ENCODE data around the gene KLHL29. TPM values are rescaled to one million over a fixed set of nuclear protein-coding genes. Genes with fewer than 3 reads are reported as not detected.

The KLHL29 gene
- total and polyA plus RNA-seq, 2 of the 13 experiments (the other 11 are each of a cell fraction or from before 2014, with no cell fraction given) = 0.01 TPM; not detected in 1

DNA sequence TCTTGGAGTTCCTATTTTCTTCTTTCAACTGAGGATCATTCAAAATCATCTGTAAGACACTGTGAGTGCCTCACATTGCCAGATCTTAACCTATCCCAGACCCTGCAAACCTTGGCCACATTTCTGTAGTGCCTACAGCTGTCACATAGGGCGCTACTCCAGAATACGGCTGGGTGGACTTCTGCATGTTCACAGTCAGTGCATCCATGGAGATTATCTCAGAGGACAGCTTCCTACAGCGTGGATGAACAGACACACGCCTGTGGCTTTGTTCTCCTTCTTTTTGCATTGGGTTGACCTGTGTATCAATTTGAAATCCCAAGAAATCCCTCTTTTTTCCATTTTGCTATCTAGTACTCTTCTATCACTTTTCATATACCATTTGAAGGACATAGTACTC, 1.9 kb upstream of the KLHL29 start:
- no peaks in the 10 kb centered on the region for H3K4me1 ChIP-seq (ENCODE audit: insufficient read depth, low read length)
- H3K4me3 ChIP-seq (replicated peaks in 1 of 3; ENCODE audit: insufficient read depth in 1 of 3, low read depth in 2 of 3, low read length in 3 of 3) = no peak overlapping the region
- no peak overlapping the region for H3K9ac ChIP-seq (ENCODE audit: insufficient read depth, low read depth, low read length)
- WGBS (ENCODE audit: low lambda C conversion rate) = 54% methylated on average over 4 of the region's 4 CpGs
- H3K27me3 ChIP-seq (ENCODE audit: control insufficient read depth in 1 of 2, insufficient read depth in 2 of 2, low read length in 2 of 2) = peaks cover 17 to 64% of the 10 kb centered on the region in 2 experiments; a peak in 4 of 5 replicates
- FAIRE-seq (no peak), DNase-seq (ENCODE audit: low spot score) (no peak), ATAC-seq (no peak)
- CTCF ChIA-PET (ENCODE audit: low intra/inter-chr PET ratio, low total read pairs) = no interaction called here
- intact Hi-C loops (cut with micrococcal nuclease; ENCODE audit: unreplicated experiment) (no loop called here), in situ Hi-C loops (cut with HindIII; ENCODE audit: extremely low pct_ligation_motif_present, low pct_unique_long_range_greater_than_20kb) (no loop called here)
- no TSS peak for BruUV-seq (replicated peaks)
- H3K27ac ChIP-seq (ENCODE audit: extremely low read length, insufficient read depth, low read length) = no peak overlapping the region
- no peaks in the 10 kb centered on the region for H3K9me3 ChIP-seq (ENCODE audit: low read length)
- H3K4me2 ChIP-seq (ENCODE audit: low read depth, low read length) = no peak overlapping the region
- POLR2A ChIA-PET = no interaction called here
- peaks cover 3% of the 10 kb centered on the region; the same call in 1 of the 2 replicates for H4K20me1 ChIP-seq (ENCODE audit: insufficient read depth, low read length)
- no peaks in the 10 kb centered on the region for H3K36me3 ChIP-seq (replicated peaks in 1 of 2; ENCODE audit: control insufficient read depth in 1 of 2, insufficient read depth in 2 of 2, low read length in 2 of 2)
- no peaks in the 10 kb centered on the region for H3K79me2 ChIP-seq (ENCODE audit: insufficient read depth, low read length)
- TF ChIP-seq ARID2 (CRISPR knock-in tag; IDR thresholded peaks at IDR 0.05; ENCODE audit: borderline replicate concordance) = no peak
- TF ChIP-seq ZFP37 (CRISPR knock-in tag; IDR thresholded peaks at IDR 0.05; ENCODE audit: borderline replicate concordance) = no peak
- TF ChIP-seq KDM2A (CRISPR knock-in tag; IDR thresholded peaks at IDR 0.05; ENCODE audit: borderline replicate concordance, low read depth) = no peak
- TF ChIP-seq, protein P1, sequence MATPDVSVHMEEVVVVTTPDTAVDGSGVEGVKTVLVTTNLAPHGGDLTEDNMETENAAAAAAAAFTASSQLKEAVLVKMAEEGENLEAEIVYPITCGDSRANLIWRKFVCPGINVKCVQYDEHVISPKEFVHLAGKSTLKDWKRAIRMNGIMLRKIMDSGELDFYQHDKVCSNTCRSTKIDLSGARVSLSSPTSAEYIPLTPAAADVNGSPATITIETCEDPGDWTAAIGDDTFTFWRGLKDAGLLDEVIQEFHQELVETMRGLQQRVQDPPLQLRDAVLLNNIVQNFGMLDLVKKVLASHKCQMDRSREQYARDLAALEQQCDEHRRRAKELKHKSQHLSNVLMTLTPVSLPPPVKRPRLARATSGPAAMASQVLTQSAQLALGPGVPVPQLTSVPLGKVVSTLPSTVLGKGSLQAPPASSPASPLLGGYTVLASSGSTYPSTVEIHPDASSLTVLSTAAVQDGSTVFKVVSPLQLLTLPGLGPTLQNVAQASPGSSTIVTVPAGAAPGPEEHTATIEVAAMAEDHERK (CRISPR knock-in tag; IDR thresholded peaks at IDR 0.05; ENCODE audit: low read depth) = no peak
- no peak overlapping the region for H2AFZ ChIP-seq (ENCODE audit: low read length)

DNA sequence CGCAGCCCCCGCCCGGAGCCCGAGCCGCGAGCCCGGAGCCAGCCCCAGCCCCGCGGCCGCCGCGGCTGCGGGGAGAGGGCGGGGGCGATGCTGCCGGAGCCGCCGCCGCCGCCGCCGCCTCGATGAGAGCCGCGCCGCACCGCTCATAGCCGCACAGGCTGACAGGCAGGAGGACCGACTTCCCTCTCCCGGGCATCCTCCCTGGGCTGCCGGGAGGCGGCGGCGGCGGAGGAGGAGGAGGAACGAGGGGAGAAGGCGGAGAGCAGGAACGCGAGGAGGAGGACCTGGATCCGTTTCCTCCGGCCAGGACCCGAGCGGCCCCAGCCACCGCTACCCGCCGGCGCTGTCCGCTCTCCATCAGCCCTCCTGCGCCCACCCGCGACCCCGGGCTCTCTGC, 370 bp downstream of the KLHL29 start:
- intact Hi-C loops (cut with micrococcal nuclease; ENCODE audit: unreplicated experiment) = no loop called here
- ChIA-PET POLR2A (no interaction called here), CTCF (ENCODE audit: low intra/inter-chr PET ratio, low total read pairs) (no interaction called here)
- Histone ChIP-seq H3K9me3 (ENCODE audit: low read length) (no peaks in the 10 kb centered on the region), H3K4me3 (replicated peaks in 1 of 3; ENCODE audit: insufficient read depth in 1 of 3, low read depth in 2 of 3, low read length in 3 of 3) (peak overlapping the region in 2 of 3 experiments; percentile 33 to 52; a peak in 2 of 6 replicates), H3K4me2 (ENCODE audit: low read depth, low read length) (peak overlapping the region; percentile 54), H4K20me1 (ENCODE audit: insufficient read depth, low read length) (peaks cover 3% of the 10 kb centered on the region; the same call in 1 of the 2 replicates), H3K9ac (ENCODE audit: insufficient read depth, low read depth, low read length) (no peak overlapping the region), H3K27me3 (ENCODE audit: control insufficient read depth in 1 of 2, insufficient read depth in 2 of 2, low read length in 2 of 2) (peaks cover 17 to 79% of the 10 kb centered on the region in 2 experiments; a peak in 4 of 5 replicates), H3K4me1 (ENCODE audit: insufficient read depth, low read length) (no peaks in the 10 kb centered on the region), H3K36me3 (replicated peaks in 1 of 2; ENCODE audit: control insufficient read depth in 1 of 2, insufficient read depth in 2 of 2, low read length in 2 of 2) (no peaks in the 10 kb centered on the region), H2AFZ (ENCODE audit: low read length) (no peak overlapping the region), H3K27ac (ENCODE audit: extremely low read length, insufficient read depth, low read length) (no peak overlapping the region), H3K79me2 (ENCODE audit: insufficient read depth, low read length) (no peaks in the 10 kb centered on the region)
- no TSS peak for BruUV-seq (replicated peaks)
- in situ Hi-C loops (cut with HindIII; ENCODE audit: extremely low pct_ligation_motif_present, low pct_unique_long_range_greater_than_20kb) = no loop called here
- FAIRE-seq = no peak
- ATAC-seq = peak; percentile 43
- DNase-seq (ENCODE audit: low spot score) = no peak
- 2% methylated on average over 18 of the region's 52 CpGs for WGBS (ENCODE audit: low lambda C conversion rate)
- TF ChIP-seq SNAI1 (CRISPR knock-in tag; IDR thresholded peaks at IDR 0.05; ENCODE audit: borderline replicate concordance) = no peak
- no peak for TF ChIP-seq KLF6 (CRISPR knock-in tag; IDR thresholded peaks at IDR 0.05)
- TF ChIP-seq ZNF225 (CRISPR knock-in tag; IDR thresholded peaks at IDR 0.05) = no peak
- no peak for TF ChIP-seq PRPF4 (IDR thresholded peaks at IDR 0.05; ENCODE audit: low read depth, low read length, poor library complexity, severe bottlenecking)
- TF ChIP-seq PAX8 (CRISPR knock-in tag; IDR thresholded peaks at IDR 0.05; ENCODE audit: borderline replicate concordance) = no peak
- TF ChIP-seq STAG1 (CRISPR knock-in tag; IDR thresholded peaks at IDR 0.05) = no peak
- TF ChIP-seq, protein P2, sequence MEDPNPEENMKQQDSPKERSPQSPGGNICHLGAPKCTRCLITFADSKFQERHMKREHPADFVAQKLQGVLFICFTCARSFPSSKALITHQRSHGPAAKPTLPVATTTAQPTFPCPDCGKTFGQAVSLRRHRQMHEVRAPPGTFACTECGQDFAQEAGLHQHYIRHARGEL (CRISPR knock-in tag; IDR thresholded peaks at IDR 0.05) = no peak
- TF ChIP-seq HNF4G (IDR thresholded peaks at IDR 0.05; ENCODE audit: borderline replicate concordance, low read depth, low read length) = no peak
- no peak for TF ChIP-seq HNF4G (CRISPR knock-in tag; IDR thresholded peaks at IDR 0.05; ENCODE audit: borderline replicate concordance, low read depth)
- TF ChIP-seq, protein P3, sequence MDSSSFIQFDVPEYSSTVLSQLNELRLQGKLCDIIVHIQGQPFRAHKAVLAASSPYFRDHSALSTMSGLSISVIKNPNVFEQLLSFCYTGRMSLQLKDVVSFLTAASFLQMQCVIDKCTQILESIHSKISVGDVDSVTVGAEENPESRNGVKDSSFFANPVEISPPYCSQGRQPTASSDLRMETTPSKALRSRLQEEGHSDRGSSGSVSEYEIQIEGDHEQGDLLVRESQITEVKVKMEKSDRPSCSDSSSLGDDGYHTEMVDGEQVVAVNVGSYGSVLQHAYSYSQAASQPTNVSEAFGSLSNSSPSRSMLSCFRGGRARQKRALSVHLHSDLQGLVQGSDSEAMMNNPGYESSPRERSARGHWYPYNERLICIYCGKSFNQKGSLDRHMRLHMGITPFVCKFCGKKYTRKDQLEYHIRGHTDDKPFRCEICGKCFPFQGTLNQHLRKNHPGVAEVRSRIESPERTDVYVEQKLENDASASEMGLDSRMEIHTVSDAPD (CRISPR knock-in tag; IDR thresholded peaks at IDR 0.05) = no peak
- TF ChIP-seq, protein P4, sequence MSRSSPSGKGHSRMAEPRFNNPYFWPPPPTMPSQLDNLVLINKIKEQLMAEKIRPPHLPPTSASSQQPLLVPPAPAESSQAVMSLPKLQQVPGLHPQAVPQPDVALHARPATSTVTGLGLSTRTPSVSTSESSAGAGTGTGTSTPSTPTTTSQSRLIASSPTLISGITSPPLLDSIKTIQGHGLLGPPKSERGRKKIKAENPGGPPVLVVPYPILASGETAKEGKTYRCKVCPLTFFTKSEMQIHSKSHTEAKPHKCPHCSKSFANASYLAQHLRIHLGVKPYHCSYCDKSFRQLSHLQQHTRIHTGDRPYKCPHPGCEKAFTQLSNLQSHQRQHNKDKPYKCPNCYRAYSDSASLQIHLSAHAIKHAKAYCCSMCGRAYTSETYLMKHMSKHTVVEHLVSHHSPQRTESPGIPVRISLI (CRISPR knock-in tag; IDR thresholded peaks at IDR 0.05; ENCODE audit: borderline replicate concordance) = no peak

All from HepG2 (cell line).